Measurements from ENCODE around the gene HNRNPA1. TPM values are rescaled to one million over a fixed set of nuclear protein-coding genes. Genes with fewer than 3 reads are reported as not detected.
"Not testable (repeated sequence)": the region's sequence is repeated elsewhere in the genome, so short reads cannot be mapped to it uniquely, and the experiment has no call there.

The HNRNPA1 gene
- polyA plus RNA-seq: 526 and 613 TPM in 2 replicates
- polyA minus RNA-seq: 448 and 468 TPM in 2 replicates

- TF ChIP-seq REST (IDR thresholded peaks at IDR 0.05; ENCODE audit: borderline replicate concordance) (peak; percentile 96), CTCF (IDR thresholded peaks at IDR 0.05; ENCODE audit: poor library complexity, severe bottlenecking) (peak; percentile 21), EP300 (conservative IDR thresholded peaks at IDR 0.05; ENCODE audit: poor library complexity, severe bottlenecking) (peak; percentile 63), EZH2 (IDR thresholded peaks at IDR 0.05; ENCODE audit: borderline replicate concordance, insufficient read depth, low read length, poor library complexity, severe bottlenecking) (no peak), RAD21 (conservative IDR thresholded peaks at IDR 0.05) (peak; percentile 38), TAF1 (IDR thresholded peaks at IDR 0.05; ENCODE audit: low read depth) (peak; percentile 82), MXI1 (conservative IDR thresholded peaks at IDR 0.05; ENCODE audit: poor library complexity, severe bottlenecking) (peak; percentile 97), SMC3 (conservative IDR thresholded peaks at IDR 0.05; ENCODE audit: poor library complexity) (peak; percentile 58), POLR2AphosphoS5 (IDR thresholded peaks at IDR 0.05) (peak; percentile 97)
- Histone ChIP-seq H3K9me3 (ENCODE audit: low read length) (no peaks in the 10 kb centered on the region), H3K9ac (ENCODE audit: low read length) (peak within 1 kb of the TSS; percentile 90), H2AFZ (ENCODE audit: low read depth, low read length) (peak within 1 kb of the TSS; percentile 51), H3K9me2 (ENCODE audit: insufficient read depth, low read length) (no peaks in the 10 kb centered on the region), H4K20me1 (ENCODE audit: insufficient read depth) (peaks cover 19% of the 10 kb centered on the region), H3F3A (ENCODE audit: insufficient read depth, low read length, poor library complexity, severe bottlenecking) (peaks cover 7% of the 10 kb centered on the region), H3K36me3 (ENCODE audit: insufficient read depth, low read length) (peaks cover 9% of the 10 kb centered on the region), H3K27ac (ENCODE audit: low read length) (peak within 1 kb of the TSS; percentile 97), H3K27me3 (ENCODE audit: insufficient read depth, low read depth, low read length) (no peaks in the 10 kb centered on the region), H3K4me3 (ENCODE audit: low read length) (peak within 1 kb of the TSS; percentile 74), H3K79me2 (replicated peaks; ENCODE audit: insufficient read depth, low read length) (peaks cover 71% of the 10 kb centered on the region), H3K4me2 (ENCODE audit: low read length) (peak within 1 kb of the TSS; percentile 86)
Measured at GRCh38 chr12:54280468-54281260, at the start of gene HNRNPA1. TSS of gene HNRNPA1 (plus strand) at chr12:54280726. CDS start at chr12:54280808, 82 bp downstream.

DNA sequence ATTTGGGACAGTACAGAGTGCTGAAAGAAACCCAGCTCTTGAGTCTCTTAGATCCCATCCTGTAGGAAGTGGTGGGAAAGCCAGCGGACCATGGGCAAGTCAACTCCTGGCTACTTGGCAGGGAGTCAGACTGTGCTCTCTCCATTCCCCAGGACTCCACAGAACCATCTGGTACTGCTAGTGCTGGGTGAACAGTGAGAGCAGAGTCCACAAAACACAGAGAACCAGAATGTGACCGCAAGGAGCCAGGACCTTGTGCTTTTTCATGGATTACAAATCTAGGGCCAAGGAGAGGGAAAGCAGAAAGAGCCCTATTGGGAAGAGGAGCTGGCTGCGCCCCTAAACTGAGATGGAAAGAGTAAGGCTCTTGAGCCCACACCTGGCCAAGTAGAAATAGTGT, 49.3 kb upstream of the HNRNPA1 start:
- not testable (repeated sequence) for H3F3A ChIP-seq (ENCODE audit: insufficient read depth, low read length, poor library complexity, severe bottlenecking); H4K20me1 ChIP-seq (ENCODE audit: insufficient read depth); H3K27ac ChIP-seq (ENCODE audit: low read length); H3K9me2 ChIP-seq (ENCODE audit: insufficient read depth, low read length); H3K79me2 ChIP-seq (replicated peaks; ENCODE audit: insufficient read depth, low read length); H3K36me3 ChIP-seq (ENCODE audit: insufficient read depth, low read length); H3K9ac ChIP-seq (ENCODE audit: low read length); H3K4me3 ChIP-seq (ENCODE audit: low read length); H3K9me3 ChIP-seq (ENCODE audit: low read length); H2AFZ ChIP-seq (ENCODE audit: low read depth, low read length); H3K27me3 ChIP-seq (ENCODE audit: insufficient read depth, low read depth, low read length); H3K4me2 ChIP-seq (ENCODE audit: low read length)
